Right atrium auricular region (tissue), 2 donors: Measurements from ENCODE around the gene UFSP2. TPM values are rescaled to one million over a fixed set of nuclear protein-coding genes. Genes with fewer than 3 reads are reported as not detected.
"Not testable (repeated sequence)": the region's sequence is repeated elsewhere in the genome, so short reads cannot be mapped to it uniquely, and the experiment has no call there.

Experiments used
- DNase-seq: peaks from one replicate; pipeline ENCODE4 v3.0.0-alpha.2; 2019; ENCODE audit warnings: low spot score
- H3K27ac ChIP-seq, 2 donors: fragments of 200-600 bp; sonication (generic); 1 replicate in 1 of 2; 2 replicates in 1 of 2; pipeline ENCODE4 v1.5.1; 2016 to 2019
- H3K27me3 ChIP-seq, 2 donors: fragments of 200-600 bp; sonication (generic); one replicate each; pipeline versions ENCODE4 v1.5.1 to v1.6.0; 2017 to 2019
- H3K36me3 ChIP-seq: fragments of 200-600 bp; sonication (generic); one replicate; pipeline ENCODE4 v1.5.1; 2016
- H3K4me1 ChIP-seq, 2 donors: fragments of 200-600 bp; sonication (generic); one replicate each; pipeline versions ENCODE4 v1.5.1 to v1.6.0; 2017 to 2019
- H3K4me3 ChIP-seq, 2 donors: fragments of 200-600 bp; sonication (generic); 1 replicate in 1 of 2; 2 replicates in 1 of 2; pipeline ENCODE4 v1.5.1; 2017 to 2019; ENCODE audit warnings: mild to moderate bottlenecking in 1 of 2, moderate library complexity in 1 of 2
- H3K9me3 ChIP-seq, 2 donors: fragments of 200-600 bp; sonication (generic); one replicate each; pipeline ENCODE4 v1.5.1; 2019
- total RNA-seq, 2 donors: library from RNA; depleted of rRNA; stranded (reverse); fragments of >200 nt; gene quantifications; one replicate each; pipeline ENCODE4 v1.1.0, GENCODE V29; 2016
- TF ChIP-seq, protein P1 (sequence below), 2 donors: fragments of 200-600 bp; sonication (generic); IDR thresholded peaks; one replicate each; pipeline ENCODE4 v1.5.1; 2019; ENCODE audit warnings: antibody characterized with exemption in 2 of 2

The UFSP2 gene
- total RNA-seq, 2 donors from 2014 or later = 28.6 to 35.1 TPM

- Histone ChIP-seq H3K4me3 (no peak overlapping the region), H3K27me3 (no peaks in the 10 kb centered on the region), H3K27ac (no peak overlapping the region), H3K9me3 (no peaks in the 10 kb centered on the region), H3K36me3 (peaks cover 18% of the 10 kb centered on the region), H3K4me1 (no peaks in the 10 kb centered on the region)
- DNase-seq = no peak
- TF ChIP-seq, protein P1, sequence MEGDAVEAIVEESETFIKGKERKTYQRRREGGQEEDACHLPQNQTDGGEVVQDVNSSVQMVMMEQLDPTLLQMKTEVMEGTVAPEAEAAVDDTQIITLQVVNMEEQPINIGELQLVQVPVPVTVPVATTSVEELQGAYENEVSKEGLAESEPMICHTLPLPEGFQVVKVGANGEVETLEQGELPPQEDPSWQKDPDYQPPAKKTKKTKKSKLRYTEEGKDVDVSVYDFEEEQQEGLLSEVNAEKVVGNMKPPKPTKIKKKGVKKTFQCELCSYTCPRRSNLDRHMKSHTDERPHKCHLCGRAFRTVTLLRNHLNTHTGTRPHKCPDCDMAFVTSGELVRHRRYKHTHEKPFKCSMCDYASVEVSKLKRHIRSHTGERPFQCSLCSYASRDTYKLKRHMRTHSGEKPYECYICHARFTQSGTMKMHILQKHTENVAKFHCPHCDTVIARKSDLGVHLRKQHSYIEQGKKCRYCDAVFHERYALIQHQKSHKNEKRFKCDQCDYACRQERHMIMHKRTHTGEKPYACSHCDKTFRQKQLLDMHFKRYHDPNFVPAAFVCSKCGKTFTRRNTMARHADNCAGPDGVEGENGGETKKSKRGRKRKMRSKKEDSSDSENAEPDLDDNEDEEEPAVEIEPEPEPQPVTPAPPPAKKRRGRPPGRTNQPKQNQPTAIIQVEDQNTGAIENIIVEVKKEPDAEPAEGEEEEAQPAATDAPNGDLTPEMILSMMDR (IDR thresholded peaks at IDR 0.05) = no peak
Observed at GRCh38 chr4:185374027-185374426, 51.7 kb downstream of the UFSP2 start.

DNA sequence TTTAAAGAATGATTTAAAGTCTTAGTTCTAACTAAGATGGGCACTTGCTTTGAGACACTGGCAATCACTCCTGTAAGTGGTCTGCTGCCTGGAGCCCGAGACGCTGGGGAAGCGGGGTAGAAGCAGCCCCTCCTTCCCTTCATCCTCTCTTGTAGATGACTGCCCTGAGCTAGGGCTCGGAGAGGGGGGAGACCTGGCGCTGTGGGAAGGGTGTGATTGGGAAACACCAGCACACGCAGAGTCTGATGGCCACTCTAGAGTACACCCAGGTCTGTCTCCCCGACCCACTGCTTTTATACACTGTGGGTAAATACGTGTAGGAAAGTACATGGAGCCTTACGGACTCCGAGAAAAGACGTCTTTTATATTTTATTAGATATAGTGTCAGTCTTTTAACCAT, 54.1 kb downstream of the UFSP2 start:
- H3K9me3 ChIP-seq = no peaks in the 10 kb centered on the region
- DNase-seq = no peak
- H3K36me3 ChIP-seq = peaks cover 18% of the 10 kb centered on the region
- H3K4me3 ChIP-seq = no peak overlapping the region
- no peak overlapping the region for H3K27ac ChIP-seq
- H3K27me3 ChIP-seq = no peaks in the 10 kb centered on the region
- no peaks in the 10 kb centered on the region for H3K4me1 ChIP-seq
- TF ChIP-seq, protein P1 (IDR thresholded peaks at IDR 0.05) = no peak

DNA sequence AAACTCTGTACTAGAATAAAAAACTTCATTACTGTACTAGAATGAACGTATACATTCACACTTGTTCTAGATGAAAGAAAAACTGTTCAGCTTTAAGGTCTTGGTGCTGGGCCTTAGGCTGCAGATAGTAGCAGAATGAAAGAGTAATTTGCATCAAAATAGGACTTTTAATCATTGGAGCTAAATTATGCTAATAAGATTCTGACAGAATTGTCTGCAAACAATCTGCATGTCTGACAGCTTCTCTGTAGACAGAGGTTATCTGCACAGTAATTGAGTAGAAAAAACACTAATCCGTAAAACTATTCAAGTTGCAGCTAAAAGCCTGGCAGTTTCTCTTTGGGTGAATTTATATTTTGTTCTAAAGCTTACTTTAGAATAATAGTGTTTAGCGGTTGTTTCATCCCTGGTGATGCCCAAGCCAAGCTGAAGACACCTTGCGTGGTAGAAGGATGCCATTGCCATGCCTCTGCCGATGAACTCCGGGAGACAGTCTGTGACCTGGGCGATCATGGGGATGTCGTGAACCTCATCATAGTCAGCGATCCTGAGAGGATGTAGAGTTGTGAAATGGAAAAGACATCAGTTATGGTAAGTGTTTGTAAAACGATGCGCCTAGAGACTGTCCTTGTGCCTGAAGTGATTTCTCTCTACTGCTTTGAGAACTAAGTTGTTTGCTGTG, 55.4 kb downstream of the UFSP2 start:
- H3K27me3 ChIP-seq = no peaks in the 10 kb centered on the region
- H3K9me3 ChIP-seq = no peaks in the 10 kb centered on the region
- H3K27ac ChIP-seq = no peak overlapping the region

DNA sequence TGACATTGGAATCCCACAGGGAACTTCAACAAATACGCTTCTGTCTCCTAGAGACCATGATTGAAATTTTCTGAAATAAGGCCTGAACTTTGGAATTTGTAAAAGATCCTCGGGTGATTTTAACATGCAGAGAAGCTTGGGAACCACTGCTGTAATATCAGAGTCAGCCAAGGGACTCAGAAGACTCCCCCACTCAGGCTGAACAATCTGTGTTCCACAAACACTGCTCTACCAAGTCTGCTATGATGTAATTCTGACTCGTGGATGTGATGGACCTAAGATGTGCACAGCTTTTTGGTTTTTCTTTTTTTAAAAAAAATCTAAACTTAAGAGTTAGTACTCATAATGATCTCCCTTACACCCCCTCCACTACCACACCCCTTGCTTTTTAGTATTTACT, 56.0 kb downstream of the UFSP2 start:
- TF ChIP-seq, protein P1 (IDR thresholded peaks at IDR 0.05) = no peak
- Histone ChIP-seq H3K27me3 (no peaks in the 10 kb centered on the region), H3K36me3 (peaks cover 18% of the 10 kb centered on the region)

More for the DNA sequence above, 55.4 kb downstream of the UFSP2 start:
- no peak for DNase-seq
- no peak overlapping the region for H3K4me3 ChIP-seq
- H3K4me1 ChIP-seq = no peaks in the 10 kb centered on the region
- H3K36me3 ChIP-seq = peaks cover 18% of the 10 kb centered on the region
- TF ChIP-seq, protein P1 (IDR thresholded peaks at IDR 0.05) = no peak

GRCh38 chr4:185364886-185365285, 60.9 kb downstream of the UFSP2 start:
- Histone ChIP-seq H3K4me1 (no peaks in the 10 kb centered on the region), H3K27me3 (no peaks in the 10 kb centered on the region), H3K27ac (no peak overlapping the region), H3K9me3 (no peaks in the 10 kb centered on the region), H3K36me3 (peaks cover 6% of the 10 kb centered on the region), H3K4me3 (no peak overlapping the region)
- no peak for DNase-seq
- TF ChIP-seq, protein P1 (IDR thresholded peaks at IDR 0.05) = no peak

More for the DNA sequence above, 56.0 kb downstream of the UFSP2 start:
- no peak for DNase-seq
- Histone ChIP-seq H3K27ac (no peak overlapping the region), H3K4me1 (no peaks in the 10 kb centered on the region), H3K4me3 (no peak overlapping the region), H3K9me3 (no peaks in the 10 kb centered on the region)

DNA sequence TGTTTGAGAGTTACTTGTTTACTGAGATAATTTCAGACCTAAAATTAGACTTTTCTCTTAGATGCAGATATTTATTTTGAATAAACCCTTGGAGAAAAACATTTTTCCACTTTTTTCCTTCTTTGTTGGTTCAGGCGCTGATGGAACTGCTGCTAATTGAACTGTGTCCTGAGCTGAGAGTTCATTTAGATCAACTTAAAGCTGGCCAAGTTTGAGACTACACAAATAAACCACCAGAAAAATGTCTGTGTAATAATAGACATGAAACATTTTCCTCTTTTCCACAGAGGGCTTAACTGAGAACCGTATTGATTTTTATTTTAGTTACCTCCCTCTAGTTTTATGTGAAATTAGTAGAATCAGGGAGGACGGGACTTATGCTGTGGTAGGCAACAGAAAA, 62.5 kb downstream of the UFSP2 start:
- H3K36me3 ChIP-seq = peaks cover 6% of the 10 kb centered on the region
- DNase-seq = no peak
- H3K27me3 ChIP-seq = no peaks in the 10 kb centered on the region
- no peaks in the 10 kb centered on the region for H3K4me1 ChIP-seq
- no peak overlapping the region for H3K27ac ChIP-seq
- H3K9me3 ChIP-seq = no peaks in the 10 kb centered on the region
- TF ChIP-seq, protein P1 (IDR thresholded peaks at IDR 0.05) = no peak
- H3K4me3 ChIP-seq = no peak overlapping the region

DNA sequence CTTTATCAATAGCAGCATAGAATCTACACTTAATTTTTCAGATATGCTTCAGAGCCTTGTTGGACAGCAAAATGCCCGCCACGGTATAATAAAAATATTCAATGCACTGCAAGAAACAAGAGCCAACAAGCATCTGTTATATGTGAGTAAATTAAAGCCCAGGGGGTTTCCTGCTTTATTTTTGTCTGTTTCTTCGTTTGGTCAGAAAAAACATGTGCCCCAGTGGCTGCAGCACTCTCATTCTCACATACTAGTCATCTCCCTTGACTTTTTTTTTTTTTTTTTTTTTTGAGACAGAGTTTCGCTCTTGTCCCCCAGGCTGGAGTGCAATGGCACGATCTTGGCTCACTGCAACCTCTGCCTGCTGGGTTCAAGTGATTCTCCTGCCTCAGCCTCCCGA, 63.2 kb downstream of the UFSP2 start:
- not testable (repeated sequence) for H3K36me3 ChIP-seq, H3K4me3 ChIP-seq, H3K9me3 ChIP-seq, H3K4me1 ChIP-seq, H3K27ac ChIP-seq, DNase-seq, H3K27me3 ChIP-seq
